ENCODE data around the gene LIN28B.

Gene LIN28B

GRCh38 chr6:105014954-105015353 is 58.0 kb downstream of the LIN28B start:
- no peak for DNase-seq

GRCh38 chr6:105015482-105015881 is 58.6 kb downstream of the LIN28B start:
- no peak for DNase-seq

GRCh38 chr6:105019285-105019684 is 62.4 kb downstream of the LIN28B start:
- DNase-seq: no peak

- no peak for DNase-seq
Measured at GRCh38 chr6:105021399-105021798, 64.5 kb downstream of the LIN28B start.

GRCh38 chr6:105022416-105022815 is 65.5 kb downstream of the LIN28B start:
- no peak for DNase-seq

- DNase-seq: no peak
Measured at GRCh38 chr6:105024803-105025202, 67.9 kb downstream of the LIN28B start.

GRCh38 chr6:105028898-105029297 is 72.0 kb downstream of the LIN28B start:
- no peak for DNase-seq

- DNase-seq: no peak
Measured at GRCh38 chr6:105029581-105029980, 72.7 kb downstream of the LIN28B start.

GRCh38 chr6:105034470-105034869 is 77.6 kb downstream of the LIN28B start:
- DNase-seq: no peak

- no peak for DNase-seq
Measured at GRCh38 chr6:105035299-105035698, 78.4 kb downstream of the LIN28B start.

- DNase-seq: no peak
Measured at GRCh38 chr6:105036351-105036750, 79.4 kb downstream of the LIN28B start.

- DNase-seq: no peak
Measured at GRCh38 chr6:105038259-105038658, 81.4 kb downstream of the LIN28B start.

- DNase-seq: no peak
Measured at GRCh38 chr6:105041880-105042279, 85.0 kb downstream of the LIN28B start.

GRCh38 chr6:105042648-105043047 is 85.7 kb downstream of the LIN28B start:
- DNase-seq: no peak

GRCh38 chr6:105043979-105044378 is 87.1 kb downstream of the LIN28B start:
- no peak for DNase-seq

GRCh38 chr6:105045526-105045925 is 88.6 kb downstream of the LIN28B start:
- no peak for DNase-seq

- no peak for DNase-seq
Measured at GRCh38 chr6:105051941-105052471, 95.1 kb downstream of the LIN28B start.

GRCh38 chr6:105056646-105057045 is 99.7 kb downstream of the LIN28B start:
- no peak for DNase-seq

- no peak for DNase-seq
Measured at GRCh38 chr6:105057160-105057559, 100.3 kb downstream of the LIN28B start.

- no peak for DNase-seq
Measured at GRCh38 chr6:105058316-105058715, 101.4 kb downstream of the LIN28B start.

- DNase-seq: no peak
Measured at GRCh38 chr6:105058846-105059245, 101.9 kb downstream of the LIN28B start.

GRCh38 chr6:105066233-105066632 is 109.3 kb downstream of the LIN28B start:
- DNase-seq: no peak

- DNase-seq: no peak
Measured at GRCh38 chr6:105066836-105067235, 109.9 kb downstream of the LIN28B start.

GRCh38 chr6:105067329-105067728 is 110.4 kb downstream of the LIN28B start:
- DNase-seq: no peak

GRCh38 chr6:105068407-105068806 is 111.5 kb downstream of the LIN28B start:
- DNase-seq: no peak
